Left hindlimb (tissue), 1 donor: ENCODE results near the gene NKAIN1.
"Not testable (repeated sequence)": the region's sequence is repeated elsewhere in the genome, so short reads cannot be mapped to it uniquely, and the experiment has no call there.

Experiments used
- DNase-seq: peaks from one replicate; pipeline ENCODE4 v3.0.0-alpha.2; 2018

The NKAIN1 gene

GRCh38 chr1:31151402-31151801, 88.3 kb downstream of the NKAIN1 start:
- no peak for DNase-seq

GRCh38 chr1:31148409-31148808, 91.3 kb downstream of the NKAIN1 start:
- no peak for DNase-seq

GRCh38 chr1:31145648-31146047, 94.0 kb downstream of the NKAIN1 start:
- DNase-seq, result no peak

GRCh38 chr1:31144442-31144841, 95.2 kb downstream of the NKAIN1 start:
- DNase-seq, result no peak

- no peak for DNase-seq
These were observed 96.2 kb downstream of the NKAIN1 start for GRCh38 chr1:31143455-31143854.

GRCh38 chr1:31142406-31142805, 97.3 kb downstream of the NKAIN1 start:
- no peak for DNase-seq

GRCh38 chr1:31140299-31140698, 99.4 kb downstream of the NKAIN1 start:
- no peak for DNase-seq

GRCh38 chr1:31138797-31139521, 100.7 kb downstream of the NKAIN1 start:
- DNase-seq, result not testable (repeated sequence)

- DNase-seq, result not testable (repeated sequence)
These were observed 101.8 kb downstream of the NKAIN1 start for GRCh38 chr1:31137873-31138272.

- no peak for DNase-seq
These were observed 103.6 kb downstream of the NKAIN1 start for GRCh38 chr1:31135973-31136600.

- no peak for DNase-seq
These were observed 106.3 kb downstream of the NKAIN1 start for GRCh38 chr1:31133368-31133767.
